CD4-positive, alpha-beta memory T cell (primary cell): Measurements from ENCODE around the gene ZNF385A. TPM values are rescaled to one million over a fixed set of nuclear protein-coding genes. Genes with fewer than 3 reads are reported as not detected.
A peak's percentile ranks its signal among the peaks of the same experiment; 100 is the strongest.

Experiments
- CTCF ChIA-PET: fragments of 350-600 bp; sonication (Branson Sonifier 250); formaldehyde crosslinking; loops from one replicate; lab custom pipeline; 2021; ENCODE audit warnings: inconsistent platforms; ENCODE audit not compliant: partially characterized antibody; lab: Charles Lee
- POLR2A ChIA-PET: fragments of 350-600 bp; sonication (Branson Sonifier 250); formaldehyde crosslinking; loops from one replicate; lab custom pipeline; 2021; ENCODE audit not compliant: partially characterized antibody; lab: Charles Lee
- DNase-seq, 5 donors: peaks; one replicate each; pipeline versions ENCODE4 v3.0.0 to v3.0.0-alpha.2; 2020 to 2022; ENCODE audit warnings: mixed read lengths in 1 of 5
- H3K27ac ChIP-seq: one replicate; pipeline ENCODE4 v1.7.0; 2013; ENCODE audit warnings: low read depth, low read length
- H3K27me3 ChIP-seq: 2 replicates; pipeline ENCODE4 v1.7.0; 2013; ENCODE audit warnings: mild to moderate bottlenecking, low read length, moderate library complexity; ENCODE audit not compliant: insufficient read depth
- H3K36me3 ChIP-seq: 2 replicates; pipeline ENCODE4 v1.7.0; 2013; ENCODE audit warnings: mild to moderate bottlenecking, low read length, moderate library complexity; ENCODE audit not compliant: insufficient read depth
- H3K4me1 ChIP-seq: 2 replicates; pipeline ENCODE4 v1.7.0; 2013; ENCODE audit warnings: mild to moderate bottlenecking, low read length, moderate library complexity; ENCODE audit not compliant: insufficient read depth
- H3K4me3 ChIP-seq, 2 donors: one replicate each; pipeline ENCODE4 v1.7.0; 2013; ENCODE audit warnings: low read length in 2 of 2, mild to moderate bottlenecking in 1 of 2
- H3K9me3 ChIP-seq, 2 donors: one replicate each; pipeline ENCODE4 v1.7.0; 2013; ENCODE audit warnings: low read length in 2 of 2, control low read depth in 1 of 2; ENCODE audit not compliant: control insufficient read depth in 1 of 2
- H3K27ac Mint-ChIP-seq, 7 donors: one replicate each; pipeline ENCODE4 v1.8.0; 2020 to 2021; ENCODE audit warnings: mixed read lengths in 7 of 7, mild to moderate bottlenecking in 6 of 7, inconsistent platforms in 3 of 7, moderate library complexity in 3 of 7
- H3K27me3 Mint-ChIP-seq, 2 donors: one replicate each; pipeline ENCODE4 v1.8.0; 2020 to 2021; ENCODE audit warnings: mixed read lengths in 2 of 2
- H3K36me3 Mint-ChIP-seq, 2 donors: one replicate each; pipeline ENCODE4 v1.8.0; 2020 to 2021; ENCODE audit warnings: mixed read lengths in 2 of 2, inconsistent platforms in 1 of 2, mild to moderate bottlenecking in 1 of 2
- H3K4me1 Mint-ChIP-seq, 4 donors: one replicate each; pipeline ENCODE4 v1.8.0; 2020 to 2021; ENCODE audit warnings: mixed read lengths in 4 of 4, mild to moderate bottlenecking in 1 of 4
- H3K4me3 Mint-ChIP-seq, 8 donors: one replicate each; pipeline ENCODE4 v1.8.0; 2020 to 2021; ENCODE audit warnings: mixed read lengths in 8 of 8, mild to moderate bottlenecking in 7 of 8, moderate library complexity in 6 of 8, inconsistent platforms in 3 of 8
- H3K9me3 Mint-ChIP-seq, 8 donors: one replicate each; pipeline ENCODE4 v1.8.0; 2020 to 2021; ENCODE audit warnings: mixed read lengths in 8 of 8, mild to moderate bottlenecking in 5 of 8, inconsistent platforms in 3 of 8, moderate library complexity in 1 of 8
- intact Hi-C: fragments of 100-400 bp; cut with micrococcal nuclease; formaldehyde crosslinking; loops from one replicate; pipeline ENCODE4 v1.15.1; 2023
- microRNA-seq: library from miRNA; unstranded; fragments of <30 nt; microRNA quantifications from one replicate; pipeline ENCODE4 v1.2.0, GENCODE V29; 2021; ENCODE audit warnings: borderline replicate concordance, borderline number of aligned reads, borderline microRNAs expressed, mixed read lengths
- polyA plus RNA-seq, 2 donors: library from polyadenylated mRNA; unstranded; fragments of 300-500 nt; fragmentation: Illumina TruSeq; gene quantifications; one replicate each; pipeline ENCODE4 v1.2.3, GENCODE V29; 2021
- total RNA-seq, 2 experiments: library from RNA; stranded (reverse); gene quantifications; one replicate each; pipeline ENCODE4 v1.2.3, GENCODE V29; 2021

The ZNF385A gene
- total and polyA plus RNA-seq, 4 experiments from 2014 or later = 1.8 to 2.1 TPM; not detected in 2

GRCh38 chr12:54321363-54321762 is 63.2 kb downstream of the ZNF385A start:
- H3K4me1 Mint-ChIP-seq = peaks cover 10 to 18% (median 15%) of the 10 kb centered on the region in 4 donors
- H3K4me1 ChIP-seq = peaks cover 15% of the 10 kb centered on the region
- CTCF ChIA-PET = interaction anchor here (1.5 to 9.9 kb wide), 2 partner anchors 14 to 28 kb away, joined by 5 to 101 read pairs; no protein-coding TSS in a partner anchor
- H3K4me3 ChIP-seq = no peak overlapping the region
- no peak overlapping the region for H3K4me3 Mint-ChIP-seq
- no peak overlapping the region for H3K27ac ChIP-seq
- peaks cover 0 to 2% (median 0%) of the 10 kb centered on the region in 8 donors for H3K9me3 Mint-ChIP-seq
- no peak overlapping the region for H3K27ac Mint-ChIP-seq
- no peaks in the 10 kb centered on the region for H3K27me3 ChIP-seq
- H3K36me3 ChIP-seq = no peaks in the 10 kb centered on the region
- no peak for DNase-seq
- peaks cover 0 to 5% of the 10 kb centered on the region in 2 donors for H3K36me3 Mint-ChIP-seq
- no peaks in the 10 kb centered on the region for H3K9me3 ChIP-seq
- intact Hi-C loops = no loop called here
- POLR2A ChIA-PET = no interaction called here
- no peaks in the 10 kb centered on the region for H3K27me3 Mint-ChIP-seq

Small RNAs within 50 kb of the gene (microRNA-seq; reads per million reads assigned to microRNA genes)
- gene MIR148B = 93.9 reads per million, percentile 68 among the genes with 10 or more reads in this experiment

Other genes with a start within 250 kb of the ZNF385A start
- 10 to 100 TPM; 27.2 to 30.7 TPM for gene SMUG1, start 195.7 kb downstream of the ZNF385A start, total RNA-seq
- gene SMUG1, start 195.7 kb downstream of the ZNF385A start, polyA plus RNA-seq = 10 to 100 TPM; 24.6 to 38.2 TPM
- 10 to 100 TPM; 71.0 to 76.3 TPM for gene CBX5, start 104.6 kb downstream of the ZNF385A start, total RNA-seq
- 10 to 100 TPM; 13.3 to 19.2 TPM for gene CBX5, start 104.6 kb downstream of the ZNF385A start, polyA plus RNA-seq
- gene HNRNPA1, start 104.0 kb downstream of the ZNF385A start, total RNA-seq = 1,000 to 10,000 TPM in 1 of 2 experiments, 100 to 1,000 TPM in 1; 986 to 1,061 TPM
- 100 to 1,000 TPM; 756 to 958 TPM for gene HNRNPA1, start 104.0 kb downstream of the ZNF385A start, polyA plus RNA-seq
- not detected for gene NFE2, start 83.7 kb downstream of the ZNF385A start, total RNA-seq
- gene NFE2, start 83.7 kb downstream of the ZNF385A start, polyA plus RNA-seq = under 1 TPM in 1 of 2 donors, not detected in 1; 0.25 TPM
- 10 to 100 TPM; 81.6 to 92.0 TPM for gene COPZ1, start 59.6 kb downstream of the ZNF385A start, total RNA-seq
- 100 to 1,000 TPM; 149 to 200 TPM for gene COPZ1, start 59.6 kb downstream of the ZNF385A start, polyA plus RNA-seq
- gene GPR84, start 20.2 kb downstream of the ZNF385A start, total RNA-seq = under 1 TPM in 1 of 2 experiments, not detected in 1; 0.36 TPM
- gene GPR84, start 20.2 kb downstream of the ZNF385A start, polyA plus RNA-seq = not detected
- 100 to 1,000 TPM; 158 to 162 TPM for gene ITGA5, start 34.5 kb upstream of the ZNF385A start, total RNA-seq
- gene ITGA5, start 34.5 kb upstream of the ZNF385A start, polyA plus RNA-seq = 10 to 100 TPM; 28.8 to 64.7 TPM
- gene GTSF1, start 88.9 kb upstream of the ZNF385A start, total RNA-seq = 1 to 10 TPM; 4.2 to 7.0 TPM
- 10 to 100 TPM; 15.8 to 38.5 TPM for gene GTSF1, start 88.9 kb upstream of the ZNF385A start, polyA plus RNA-seq
- 100 to 1,000 TPM; 134 to 138 TPM for gene NCKAP1L, start 113.0 kb upstream of the ZNF385A start, total RNA-seq
- 100 to 1,000 TPM in 1 of 2 donors, 10 to 100 TPM in 1; 93.4 to 107 TPM for gene NCKAP1L, start 113.0 kb upstream of the ZNF385A start, polyA plus RNA-seq
- 1 to 10 TPM; 2.4 to 3.8 TPM for gene PDE1B, start 164.9 kb upstream of the ZNF385A start, total RNA-seq
- under 1 TPM in 1 of 2 donors, not detected in 1; 0.56 TPM for gene PDE1B, start 164.9 kb upstream of the ZNF385A start, polyA plus RNA-seq
- gene PPP1R1A, start 203.9 kb upstream of the ZNF385A start, total RNA-seq = not detected
- gene PPP1R1A, start 203.9 kb upstream of the ZNF385A start, polyA plus RNA-seq = not detected